ENCODE data around the gene ZDHHC7.

ZDHHC7 gene

DNA sequence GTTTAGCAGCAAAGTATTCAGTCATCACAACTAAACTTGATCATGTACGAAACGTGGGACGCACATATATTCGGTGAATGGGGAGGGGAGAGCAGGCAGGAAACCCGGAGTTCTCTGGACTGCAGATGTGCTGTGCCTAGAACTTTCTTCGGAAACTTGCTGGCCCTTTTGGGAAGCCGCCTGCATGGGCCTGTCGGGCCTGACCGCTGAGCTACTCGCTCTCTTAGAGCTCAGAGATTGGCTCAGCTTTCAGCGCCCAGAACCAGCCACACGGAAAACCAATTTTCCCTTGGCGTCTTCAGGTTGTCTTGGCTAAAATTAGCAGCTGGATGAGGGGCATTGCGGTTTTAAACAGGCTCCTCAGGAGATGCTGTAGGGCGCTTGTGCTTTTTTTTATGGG lies 38.1 kb downstream of the ZDHHC7 start:
- no peak overlapping the region for H3K4me3 ChIP-seq (ENCODE audit: low read depth in 1 of 2, low read length in 2 of 2)
- no peaks in the 10 kb centered on the region for H3K27me3 ChIP-seq (ENCODE audit: low read depth, low read length)
- H3K9me3 ChIP-seq (ENCODE audit: control insufficient read depth in 1 of 2, low read length in 2 of 2) = no peaks in the 10 kb centered on the region
- no peak overlapping the region for H3K27ac ChIP-seq (ENCODE audit: low read length)
- peaks cover 35 to 43% of the 10 kb centered on the region in 2 donors for H3K36me3 ChIP-seq (ENCODE audit: control insufficient read depth in 1 of 2, insufficient read depth in 2 of 2, low read length in 2 of 2)
- peaks cover 0 to 28% of the 10 kb centered on the region in 2 donors for H3K4me1 ChIP-seq (ENCODE audit: control insufficient read depth in 1 of 2, insufficient read depth in 2 of 2, low read length in 2 of 2)

GRCh38 chr16:84970447-84971127 lies 40.7 kb downstream of the ZDHHC7 start:
- H3K4me3 ChIP-seq (ENCODE audit: low read depth in 1 of 2, low read length in 2 of 2) = no peak overlapping the region
- no peak overlapping the region for H3K27ac ChIP-seq (ENCODE audit: low read length)
- no peaks in the 10 kb centered on the region for H3K9me3 ChIP-seq (ENCODE audit: control insufficient read depth in 1 of 2, low read length in 2 of 2)
- H3K27me3 ChIP-seq (ENCODE audit: low read depth, low read length) = no peaks in the 10 kb centered on the region
- peaks cover 13 to 20% of the 10 kb centered on the region in 2 donors for H3K36me3 ChIP-seq (ENCODE audit: control insufficient read depth in 1 of 2, insufficient read depth in 2 of 2, low read length in 2 of 2)
- H3K4me1 ChIP-seq (ENCODE audit: control insufficient read depth in 1 of 2, insufficient read depth in 2 of 2, low read length in 2 of 2) = peaks cover 0 to 8% of the 10 kb centered on the region in 2 donors

DNA sequence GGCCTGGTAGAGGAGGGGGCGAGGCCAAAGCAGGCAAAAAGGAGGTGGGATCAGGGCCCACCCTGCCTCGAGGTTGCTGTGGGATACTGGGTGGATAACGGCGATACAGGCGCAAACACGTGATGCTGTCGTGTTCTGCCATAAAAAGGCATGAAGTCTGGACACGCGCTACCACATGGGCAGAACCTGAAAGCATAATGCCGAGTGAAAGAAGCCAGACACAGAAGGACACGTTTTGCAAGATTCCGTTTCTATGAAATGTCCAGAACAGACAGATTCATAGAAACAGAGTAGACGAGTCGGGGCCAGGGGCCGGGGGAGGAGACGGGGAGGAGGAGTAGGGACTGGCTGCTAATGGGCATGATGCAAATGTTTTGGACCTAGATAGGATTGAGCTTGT lies 43.5 kb downstream of the ZDHHC7 start:
- Histone ChIP-seq H3K36me3 (ENCODE audit: control insufficient read depth in 1 of 2, insufficient read depth in 2 of 2, low read length in 2 of 2) (no peaks in the 10 kb centered on the region), H3K9me3 (ENCODE audit: control insufficient read depth in 1 of 2, low read length in 2 of 2) (no peaks in the 10 kb centered on the region), H3K27me3 (ENCODE audit: low read depth, low read length) (no peaks in the 10 kb centered on the region), H3K4me3 (ENCODE audit: low read depth in 1 of 2, low read length in 2 of 2) (no peak overlapping the region), H3K4me1 (ENCODE audit: control insufficient read depth in 1 of 2, insufficient read depth in 2 of 2, low read length in 2 of 2) (peaks cover 0 to 6% of the 10 kb centered on the region in 2 donors), H3K27ac (ENCODE audit: low read length) (no peak overlapping the region)

DNA sequence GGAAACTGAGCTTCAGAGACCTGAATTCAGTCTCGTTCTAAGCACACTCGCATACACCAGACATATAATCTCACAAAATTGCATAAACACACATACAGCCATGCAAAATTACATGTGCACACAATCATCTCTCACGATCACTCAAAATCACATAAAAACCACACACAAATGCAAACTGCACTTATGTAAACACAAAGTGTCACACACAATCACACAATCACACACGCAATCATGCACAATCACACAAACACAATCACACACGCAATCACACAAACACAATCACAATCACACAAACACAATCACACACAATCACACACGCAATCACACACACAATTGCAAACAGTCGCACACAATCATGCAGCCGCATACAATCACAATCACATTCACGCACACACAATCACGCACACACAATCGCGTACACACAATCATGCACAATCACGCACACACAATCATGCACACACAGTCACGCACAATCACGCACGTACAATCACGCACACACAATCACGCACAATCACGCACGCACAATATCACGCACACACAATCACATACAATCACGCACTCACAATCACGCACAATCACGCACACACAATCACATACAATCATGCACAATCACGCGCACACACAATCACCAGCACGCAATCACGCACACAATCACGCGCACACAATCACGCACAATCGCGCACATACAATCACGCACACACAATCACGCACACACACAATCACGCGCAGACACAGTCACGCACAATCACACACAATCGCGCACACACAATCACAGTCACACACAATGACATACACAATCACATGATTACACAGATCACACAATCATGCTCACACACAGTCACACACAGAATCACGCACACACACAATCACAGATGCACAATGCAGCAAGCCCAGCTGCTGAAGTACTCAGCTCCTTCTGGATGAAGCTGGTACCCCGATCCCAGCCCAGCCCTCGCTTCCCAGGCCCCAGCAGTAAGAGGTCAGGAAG lies 45.6 kb downstream of the ZDHHC7 start:
- Histone ChIP-seq H3K9me3 (ENCODE audit: control insufficient read depth in 1 of 2, low read length in 2 of 2) (no peaks in the 10 kb centered on the region), H3K27ac (ENCODE audit: low read length) (no peak overlapping the region), H3K27me3 (ENCODE audit: low read depth, low read length) (no peaks in the 10 kb centered on the region), H3K4me1 (ENCODE audit: control insufficient read depth in 1 of 2, insufficient read depth in 2 of 2, low read length in 2 of 2) (no peaks in the 10 kb centered on the region), H3K36me3 (ENCODE audit: control insufficient read depth in 1 of 2, insufficient read depth in 2 of 2, low read length in 2 of 2) (no peaks in the 10 kb centered on the region), H3K4me3 (ENCODE audit: low read depth in 1 of 2, low read length in 2 of 2) (no peak overlapping the region)

DNA sequence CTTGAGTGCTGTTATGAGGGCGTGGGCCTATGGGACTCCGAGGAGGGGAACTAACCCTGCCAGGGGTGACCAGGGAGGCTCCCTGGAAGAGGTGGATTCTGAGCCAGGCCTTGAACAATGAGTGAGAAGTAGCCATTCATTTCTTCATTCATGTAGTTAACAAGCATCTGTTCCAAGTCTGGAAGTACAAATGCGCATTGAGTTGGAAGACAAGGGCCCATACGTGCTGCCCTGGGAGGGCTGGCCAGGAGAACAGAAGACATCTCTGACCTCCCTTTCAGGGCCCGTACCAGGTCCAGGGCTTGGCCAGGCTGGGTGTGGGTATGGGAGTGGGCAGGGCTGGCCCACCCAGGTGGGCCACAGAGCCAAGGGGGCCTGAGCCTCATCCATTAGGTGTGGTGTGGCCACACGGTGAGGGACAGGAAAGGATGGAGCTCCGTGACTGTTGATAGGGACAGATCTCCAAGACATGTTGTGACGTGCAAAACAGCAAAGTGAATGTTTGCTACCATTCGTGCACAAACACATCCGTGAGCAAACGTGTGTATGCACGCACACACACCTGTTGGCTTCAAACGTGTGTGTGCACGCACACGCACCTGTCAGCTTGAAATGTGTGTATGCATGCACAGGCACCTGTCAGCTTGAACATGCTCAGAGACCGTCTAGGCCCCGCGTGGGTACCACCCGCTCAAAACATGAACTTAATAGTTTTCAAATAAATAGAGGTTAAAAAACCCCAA lies 46.8 kb downstream of the ZDHHC7 start:
- no peaks in the 10 kb centered on the region for H3K36me3 ChIP-seq (ENCODE audit: control insufficient read depth in 1 of 2, insufficient read depth in 2 of 2, low read length in 2 of 2)
- H3K27ac ChIP-seq (ENCODE audit: low read length) = no peak overlapping the region
- H3K27me3 ChIP-seq (ENCODE audit: low read depth, low read length) = no peaks in the 10 kb centered on the region
- H3K4me3 ChIP-seq (ENCODE audit: low read depth in 1 of 2, low read length in 2 of 2) = no peak overlapping the region
- no peaks in the 10 kb centered on the region for H3K9me3 ChIP-seq (ENCODE audit: control insufficient read depth in 1 of 2, low read length in 2 of 2)
- H3K4me1 ChIP-seq (ENCODE audit: control insufficient read depth in 1 of 2, insufficient read depth in 2 of 2, low read length in 2 of 2) = no peaks in the 10 kb centered on the region

- H3K27me3 ChIP-seq (ENCODE audit: low read depth, low read length) = no peaks in the 10 kb centered on the region
- no peak overlapping the region for H3K4me3 ChIP-seq (ENCODE audit: low read depth in 1 of 2, low read length in 2 of 2)
- no peak overlapping the region for H3K27ac ChIP-seq (ENCODE audit: low read length)
- H3K36me3 ChIP-seq (ENCODE audit: control insufficient read depth in 1 of 2, insufficient read depth in 2 of 2, low read length in 2 of 2) = no peaks in the 10 kb centered on the region
- no peaks in the 10 kb centered on the region for H3K4me1 ChIP-seq (ENCODE audit: control insufficient read depth in 1 of 2, insufficient read depth in 2 of 2, low read length in 2 of 2)
- H3K9me3 ChIP-seq (ENCODE audit: control insufficient read depth in 1 of 2, low read length in 2 of 2) = no peaks in the 10 kb centered on the region
Observed at GRCh38 chr16:84963066-84963465, 48.3 kb downstream of the ZDHHC7 start.

GRCh38 chr16:84960942-84961341 lies 50.4 kb downstream of the ZDHHC7 start:
- Histone ChIP-seq H3K27ac (ENCODE audit: low read length) (no peak overlapping the region), H3K36me3 (ENCODE audit: control insufficient read depth in 1 of 2, insufficient read depth in 2 of 2, low read length in 2 of 2) (no peaks in the 10 kb centered on the region), H3K4me3 (ENCODE audit: low read depth in 1 of 2, low read length in 2 of 2) (no peak overlapping the region), H3K27me3 (ENCODE audit: low read depth, low read length) (no peaks in the 10 kb centered on the region), H3K9me3 (ENCODE audit: control insufficient read depth in 1 of 2, low read length in 2 of 2) (no peaks in the 10 kb centered on the region), H3K4me1 (ENCODE audit: control insufficient read depth in 1 of 2, insufficient read depth in 2 of 2, low read length in 2 of 2) (no peaks in the 10 kb centered on the region)

- no peaks in the 10 kb centered on the region for H3K4me1 ChIP-seq (ENCODE audit: control insufficient read depth in 1 of 2, insufficient read depth in 2 of 2, low read length in 2 of 2)
- no peaks in the 10 kb centered on the region for H3K27me3 ChIP-seq (ENCODE audit: low read depth, low read length)
- no peaks in the 10 kb centered on the region for H3K36me3 ChIP-seq (ENCODE audit: control insufficient read depth in 1 of 2, insufficient read depth in 2 of 2, low read length in 2 of 2)
- no peak overlapping the region for H3K27ac ChIP-seq (ENCODE audit: low read length)
- no peaks in the 10 kb centered on the region for H3K9me3 ChIP-seq (ENCODE audit: control insufficient read depth in 1 of 2, low read length in 2 of 2)
- H3K4me3 ChIP-seq (ENCODE audit: low read depth in 1 of 2, low read length in 2 of 2) = no peak overlapping the region
Observed at GRCh38 chr16:84959784-84960417, 51.4 kb downstream of the ZDHHC7 start.

DNA sequence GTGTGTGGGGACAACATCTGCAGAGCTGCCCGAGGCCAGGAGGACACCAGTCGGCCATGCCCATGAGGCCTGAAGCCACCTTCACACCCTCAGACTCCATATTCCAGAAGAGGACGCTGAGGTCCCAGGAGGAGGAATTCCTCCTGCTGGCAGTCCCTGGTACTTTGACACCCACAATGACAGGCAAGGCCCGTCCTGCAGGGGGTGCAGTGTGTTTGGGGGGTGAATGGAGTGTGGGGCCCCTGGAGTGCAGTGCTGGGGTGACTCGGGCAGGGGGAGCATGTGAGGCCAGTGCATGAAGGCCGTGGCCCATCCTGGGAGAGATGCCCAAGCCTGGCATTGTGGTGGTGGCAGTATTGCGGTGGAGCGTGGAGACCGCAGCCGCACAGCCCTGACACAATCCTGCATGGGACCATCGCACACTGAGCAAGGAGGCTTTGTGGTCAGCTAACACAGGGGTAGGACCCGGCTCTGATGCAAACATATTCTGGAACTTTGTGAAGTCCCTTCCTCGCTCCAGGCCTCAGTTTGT lies 52.2 kb downstream of the ZDHHC7 start:
- Histone ChIP-seq H3K36me3 (ENCODE audit: control insufficient read depth in 1 of 2, insufficient read depth in 2 of 2, low read length in 2 of 2) (no peaks in the 10 kb centered on the region), H3K9me3 (ENCODE audit: control insufficient read depth in 1 of 2, low read length in 2 of 2) (no peaks in the 10 kb centered on the region), H3K27me3 (ENCODE audit: low read depth, low read length) (no peaks in the 10 kb centered on the region), H3K4me1 (ENCODE audit: control insufficient read depth in 1 of 2, insufficient read depth in 2 of 2, low read length in 2 of 2) (no peaks in the 10 kb centered on the region), H3K27ac (ENCODE audit: low read length) (no peak overlapping the region), H3K4me3 (ENCODE audit: low read depth in 1 of 2, low read length in 2 of 2) (no peak overlapping the region)

DNA sequence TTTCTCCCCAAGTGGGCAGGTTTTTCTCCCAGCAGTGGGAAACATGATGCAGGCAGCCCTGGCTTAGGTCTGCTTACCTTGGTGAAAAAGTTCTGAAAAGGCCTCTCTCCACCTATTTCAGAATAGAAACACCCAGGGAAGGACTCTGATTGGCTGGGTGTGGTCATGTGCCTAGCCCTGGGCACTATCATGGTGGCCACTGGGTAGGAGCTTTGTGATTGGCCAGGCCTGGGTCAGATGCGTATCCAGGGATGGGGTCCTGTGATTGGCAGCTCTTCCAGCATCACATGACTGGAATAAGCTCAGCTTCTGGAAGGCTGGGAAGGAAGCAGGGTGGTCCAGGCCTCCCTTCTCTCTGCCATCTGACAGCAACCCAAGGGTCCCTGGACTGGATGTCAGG lies 53.5 kb downstream of the ZDHHC7 start:
- H3K27ac ChIP-seq (ENCODE audit: low read length) = no peak overlapping the region
- H3K4me1 ChIP-seq (ENCODE audit: control insufficient read depth in 1 of 2, insufficient read depth in 2 of 2, low read length in 2 of 2) = peaks cover 9% of the 10 kb centered on the region in 2 donors
- H3K27me3 ChIP-seq (ENCODE audit: low read depth, low read length) = no peaks in the 10 kb centered on the region
- no peaks in the 10 kb centered on the region for H3K9me3 ChIP-seq (ENCODE audit: control insufficient read depth in 1 of 2, low read length in 2 of 2)
- H3K36me3 ChIP-seq (ENCODE audit: control insufficient read depth in 1 of 2, insufficient read depth in 2 of 2, low read length in 2 of 2) = no peaks in the 10 kb centered on the region
- H3K4me3 ChIP-seq (ENCODE audit: low read depth in 1 of 2, low read length in 2 of 2) = no peak overlapping the region

Measured in muscle layer of duodenum (tissue), 2 donors.